ENCODE data around the gene KRT33A.

DNA sequence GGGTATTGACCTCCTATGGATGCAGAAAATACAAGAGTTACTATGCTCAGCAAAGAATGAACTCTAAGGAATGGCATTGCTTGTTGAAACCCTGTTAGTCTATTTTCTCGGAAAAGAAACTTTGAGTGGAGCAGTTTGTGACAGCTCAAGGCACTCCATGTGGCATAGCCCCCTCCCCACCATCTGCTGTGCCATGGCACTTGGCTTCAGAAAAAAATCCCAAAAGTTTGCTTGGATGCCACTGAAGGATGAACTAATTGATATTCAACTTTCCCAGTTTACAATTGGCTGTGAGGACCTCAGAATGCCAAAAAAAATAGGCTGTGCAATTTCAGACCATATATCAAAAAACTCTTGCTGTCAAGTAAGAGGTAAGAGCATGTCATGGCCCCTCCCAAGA, 45.0 kb upstream of the KRT33A start:
- no peak for TF ChIP-seq GATA2 (IDR thresholded peaks at IDR 0.05; ENCODE audit: low read depth, low read length)
- TF ChIP-seq GATA3 (IDR thresholded peaks at IDR 0.05; ENCODE audit: low read depth, low read length) = no peak
